ENCODE measurements around the gene TMEM238L. TPM values are rescaled to one million over a fixed set of nuclear protein-coding genes. Genes with fewer than 3 reads are reported as not detected.
"Not testable (repeated sequence)": the region's sequence is repeated elsewhere in the genome, so short reads cannot be mapped to it uniquely, and the experiment has no call there.

TMEM238L gene, protein sequence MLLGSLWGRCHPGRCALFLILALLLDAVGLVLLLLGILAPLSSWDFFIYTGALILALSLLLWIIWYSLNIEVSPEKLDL
- polyA plus RNA-seq: 1 to 10 TPM in 1 of 3 donors, not detected in 2; 2.6 TPM

GRCh38 chr17:10803830-10804475 lies at the start of gene TMEM238L:
Gene TMEM238L, minus strand, starts transcription at chr17:10804099. Its CDS starts 136 bp downstream, at chr17:10803963.
- 80 to 85% (median 82%) methylated on average over 16 of the region's 16 CpGs for WGBS, 3 donors
- H3K27ac ChIP-seq (ENCODE audit: low read depth, low read length): no peak within 1 kb of the TSS

DNA sequence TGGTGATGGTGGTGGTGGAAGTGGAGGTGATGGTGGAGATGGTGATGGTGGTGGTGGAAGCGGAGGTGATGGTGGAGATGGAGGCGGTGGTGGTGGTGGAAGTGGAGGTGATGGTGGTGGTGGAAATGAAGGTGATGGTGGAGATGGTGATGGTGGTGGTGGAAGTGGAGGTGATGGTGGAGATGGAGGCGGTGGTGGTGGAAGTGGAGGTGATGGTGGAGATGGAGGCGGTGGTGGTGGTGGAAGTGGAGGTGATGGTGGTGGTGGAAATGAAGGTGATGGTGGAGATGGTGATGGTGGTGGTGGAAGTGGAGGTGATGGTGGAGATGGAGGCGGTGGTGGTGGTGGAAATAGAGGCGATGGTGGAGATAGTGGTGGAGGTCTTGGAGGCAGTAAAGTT lies 42.7 kb upstream of the TMEM238L start:
- WGBS, 3 donors: 85 to 94% (median 89%) methylated on average over 5 to 6 of the region's 6 CpGs
- not testable (repeated sequence) for H3K27ac ChIP-seq (ENCODE audit: low read depth, low read length)

DNA sequence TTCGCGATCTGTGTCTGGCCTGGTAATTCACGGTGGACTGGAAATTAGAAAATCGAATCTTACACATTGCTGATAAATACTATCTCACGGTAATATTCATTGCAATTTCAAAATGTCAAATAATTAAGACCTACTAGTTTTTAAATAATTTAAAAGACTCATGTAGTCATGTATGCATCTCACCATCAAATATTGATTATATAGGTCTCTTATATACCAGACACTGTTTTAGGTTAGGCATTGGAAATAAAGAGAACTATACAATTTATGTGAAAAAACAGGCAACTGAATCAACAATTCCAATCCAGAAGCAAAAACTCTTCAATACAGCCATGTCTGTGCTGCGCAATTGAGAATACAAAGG lies 41.5 kb upstream of the TMEM238L start:
- no peak overlapping the region for H3K27ac ChIP-seq (ENCODE audit: low read depth, low read length)
- WGBS, 3 donors: 15 to 19% (median 18%) methylated on average over 6 of the region's 6 CpGs

GRCh38 chr17:10844621-10845387 lies 40.9 kb upstream of the TMEM238L start:
- WGBS, 3 donors: 5 to 10% (median 6%) methylated on average over 27 to 28 of the region's 28 CpGs
- H3K27ac ChIP-seq (ENCODE audit: low read depth, low read length): no peak overlapping the region

DNA sequence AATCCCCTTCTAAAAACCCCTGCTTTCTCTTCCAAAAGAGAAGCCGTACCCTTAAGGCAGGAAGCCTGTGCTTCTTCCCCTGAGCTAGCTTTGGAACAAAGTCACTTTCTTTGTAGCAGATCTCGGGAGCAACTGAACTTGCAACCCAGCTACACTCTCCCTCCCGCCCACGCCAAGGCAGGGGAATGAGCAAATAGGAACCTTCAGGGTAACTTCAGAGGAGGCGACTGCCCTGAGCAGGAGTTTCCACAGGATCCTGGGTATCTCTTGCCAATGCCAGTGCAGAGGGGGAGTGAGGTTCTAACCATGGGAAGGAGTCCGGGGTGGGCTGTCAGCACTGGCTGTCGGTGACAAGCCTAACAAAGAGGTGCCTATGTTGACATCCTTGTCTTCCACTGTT lies 39.9 kb upstream of the TMEM238L start:
- H3K27ac ChIP-seq (ENCODE audit: low read depth, low read length): peak overlapping the region; percentile 35
- 47 to 48% (median 47%) methylated on average over 7 of the region's 7 CpGs for WGBS, 3 donors

- no peak overlapping the region for H3K27ac ChIP-seq (ENCODE audit: low read depth, low read length)
- 61 to 76% (median 69%) methylated on average over 4 of the region's 4 CpGs for WGBS, 3 donors
Observed at GRCh38 chr17:10842658-10843057, 38.8 kb upstream of the TMEM238L start.

GRCh38 chr17:10838682-10839081 lies 34.8 kb upstream of the TMEM238L start:
- WGBS, 3 donors: 81 to 94% (median 82%) methylated on average over 5 of the region's 5 CpGs
- H3K27ac ChIP-seq (ENCODE audit: low read depth, low read length): no peak overlapping the region

DNA sequence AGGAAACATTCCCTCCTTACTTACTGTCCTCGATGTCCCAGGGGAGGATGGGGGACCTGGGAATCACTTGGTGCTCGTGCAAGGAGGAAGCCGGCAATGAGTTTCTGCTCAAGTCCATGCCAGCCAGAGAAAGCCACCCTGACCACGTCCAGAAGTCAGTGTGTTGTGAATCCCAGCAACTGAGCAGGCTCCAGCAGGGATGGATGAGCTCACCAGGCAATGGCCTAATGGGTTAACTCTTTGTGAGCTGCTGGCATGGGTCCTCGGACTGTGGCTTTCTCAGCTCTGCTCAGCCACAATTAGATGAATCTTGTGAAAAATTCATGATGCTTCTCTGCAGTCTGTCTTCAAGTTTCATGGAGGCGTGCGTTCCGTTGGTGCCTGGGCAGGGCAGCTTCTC lies 34.0 kb upstream of the TMEM238L start, which contains the start of gene PIRT:
Gene PIRT, minus strand, starts transcription at position 167 of the 400 bp plus-strand sequence. CDS start 12,442 bp downstream, outside the sequence.
- 68 to 82% (median 73%) methylated on average over 8 of the region's 8 CpGs for WGBS, 3 donors
- no peak within 1 kb of the TSS for H3K27ac ChIP-seq (ENCODE audit: low read depth, low read length)

GRCh38 chr17:10836966-10837590 lies 33.2 kb upstream of the TMEM238L start:
- no peak overlapping the region for H3K27ac ChIP-seq (ENCODE audit: low read depth, low read length)
- WGBS, 3 donors: 29 to 75% (median 73%) methylated on average over 15 of the region's 15 CpGs

- WGBS, 3 donors: 86 to 91% (median 89%) methylated on average over 7 of the region's 7 CpGs
- no peak overlapping the region for H3K27ac ChIP-seq (ENCODE audit: low read depth, low read length)
Observed at GRCh38 chr17:10836145-10836544, 32.2 kb upstream of the TMEM238L start.

DNA sequence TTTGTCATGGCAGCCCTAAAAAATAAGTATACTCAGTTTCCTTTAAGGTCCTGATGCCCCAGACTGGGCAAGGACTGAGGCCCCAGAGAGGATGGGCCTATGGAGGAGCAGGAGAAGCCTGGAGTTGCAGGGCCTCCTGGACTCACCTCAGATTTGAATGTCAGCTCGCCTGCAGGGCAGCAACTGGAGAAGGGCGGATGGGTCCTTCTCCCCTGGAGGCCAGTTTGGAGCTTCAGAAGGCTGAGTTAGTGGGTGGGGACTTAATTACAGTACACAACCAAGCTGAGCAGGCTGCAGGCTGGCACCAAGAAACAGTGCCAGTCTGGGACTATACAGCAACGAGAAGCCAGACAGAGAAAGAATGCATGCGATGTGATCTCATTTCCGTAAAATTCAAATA lies 27.8 kb upstream of the TMEM238L start:
- 90 to 96% (median 93%) methylated on average over 5 of the region's 5 CpGs for WGBS, 3 donors

DNA sequence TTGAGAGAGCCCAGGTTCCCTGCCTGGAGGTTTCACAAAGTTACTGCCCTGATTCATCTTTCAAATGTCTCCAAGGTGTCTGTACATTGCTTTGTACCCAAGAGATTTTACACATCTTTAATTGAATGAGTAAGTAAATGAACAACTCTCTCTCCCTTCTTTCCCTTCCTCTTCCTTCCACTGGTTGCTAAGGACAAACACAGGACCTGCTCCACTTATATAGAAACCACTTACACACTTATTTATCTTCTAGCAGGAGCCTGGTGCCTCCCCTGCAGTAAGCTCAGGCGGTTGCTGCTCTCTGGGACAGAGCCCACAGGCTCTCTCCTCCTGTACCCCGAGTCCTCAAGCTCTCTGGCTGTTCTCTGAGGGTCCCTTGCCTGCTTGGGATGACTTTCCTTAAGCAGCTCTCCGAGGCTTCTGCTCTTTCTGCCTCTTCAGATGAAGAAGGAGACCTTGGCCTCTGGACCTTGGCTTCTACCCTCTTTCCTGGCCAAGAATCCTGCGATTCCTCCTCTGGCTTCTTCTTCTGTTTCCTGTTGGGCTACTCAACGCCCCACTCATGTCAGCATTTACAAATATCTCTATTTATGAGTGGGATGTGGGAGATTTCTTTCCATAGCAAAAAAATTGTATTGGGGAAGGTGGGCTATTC lies 24.1 kb upstream of the TMEM238L start:
- no peak overlapping the region for H3K27ac ChIP-seq (ENCODE audit: low read depth, low read length)
- WGBS, 3 donors: 63 to 75% (median 65%) methylated on average over 5 of the region's 5 CpGs

More for the DNA sequence above, 27.8 kb upstream of the TMEM238L start:
- H3K27ac ChIP-seq (ENCODE audit: low read depth, low read length): no peak overlapping the region

GRCh38 chr17:10824874-10825273 lies 21.0 kb upstream of the TMEM238L start:
- WGBS, 3 donors: 81 to 84% (median 82%) methylated on average over 7 of the region's 7 CpGs
- no peak overlapping the region for H3K27ac ChIP-seq (ENCODE audit: low read depth, low read length)

- H3K27ac ChIP-seq (ENCODE audit: low read depth, low read length): no peak overlapping the region
Observed at GRCh38 chr17:10821770-10822169, 17.9 kb upstream of the TMEM238L start.

DNA sequence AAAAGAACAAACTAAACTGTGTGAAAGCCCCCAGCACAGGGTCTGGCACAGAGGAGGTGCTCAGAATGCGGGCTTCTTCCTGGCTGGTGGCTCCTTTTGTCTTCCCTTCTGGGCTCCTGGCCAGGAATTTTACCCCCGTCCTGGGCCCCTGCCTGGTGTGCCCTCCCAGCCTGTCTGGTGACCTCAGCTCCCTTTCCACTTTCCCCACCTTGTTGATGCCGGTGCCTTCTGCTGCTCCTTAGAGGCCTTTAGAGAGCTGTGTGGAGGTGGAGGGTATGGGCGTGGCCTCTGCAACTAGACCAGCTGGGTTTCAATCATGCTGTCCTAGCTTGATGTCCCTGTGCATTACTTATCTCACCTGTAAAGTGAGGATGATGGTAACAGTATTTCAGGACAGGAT lies 17.2 kb upstream of the TMEM238L start:
- 53 to 69% (median 56%) methylated on average over 4 of the region's 4 CpGs for whole genome bisulfite sequencing, 3 donors
- H3K27ac ChIP-seq (ENCODE audit: low read depth, low read length): no peak overlapping the region

DNA sequence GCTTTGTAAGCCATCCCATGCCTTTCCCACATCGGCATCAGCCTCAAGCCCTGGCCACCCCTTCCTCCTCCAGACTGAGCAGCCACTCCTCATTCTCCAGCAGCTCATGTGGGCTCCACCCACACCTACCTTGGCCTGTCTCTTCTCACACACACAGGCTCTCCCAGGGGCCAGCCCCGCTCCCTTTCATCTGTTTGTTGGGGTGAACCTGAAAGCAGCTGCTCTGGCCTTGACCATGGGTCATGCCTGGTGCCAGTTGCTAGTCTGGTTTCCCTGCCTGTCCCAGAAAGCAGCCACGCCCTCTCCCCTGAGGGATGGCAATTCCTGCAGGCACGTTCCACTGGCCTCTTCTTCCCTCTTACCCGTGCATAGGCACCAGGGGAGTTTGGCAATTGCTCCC lies 11.4 kb upstream of the TMEM238L start:
- 70 to 75% (median 75%) methylated on average over 5 of the region's 5 CpGs for WGBS, 3 donors
- no peak overlapping the region for H3K27ac ChIP-seq (ENCODE audit: low read depth, low read length)

- H3K27ac ChIP-seq (ENCODE audit: low read depth, low read length): no peak overlapping the region
- WGBS, 3 donors: 57 to 67% (median 65%) methylated on average over 1 of the region's 1 CpG
Observed at GRCh38 chr17:10814075-10814474, 10.2 kb upstream of the TMEM238L start.

DNA sequence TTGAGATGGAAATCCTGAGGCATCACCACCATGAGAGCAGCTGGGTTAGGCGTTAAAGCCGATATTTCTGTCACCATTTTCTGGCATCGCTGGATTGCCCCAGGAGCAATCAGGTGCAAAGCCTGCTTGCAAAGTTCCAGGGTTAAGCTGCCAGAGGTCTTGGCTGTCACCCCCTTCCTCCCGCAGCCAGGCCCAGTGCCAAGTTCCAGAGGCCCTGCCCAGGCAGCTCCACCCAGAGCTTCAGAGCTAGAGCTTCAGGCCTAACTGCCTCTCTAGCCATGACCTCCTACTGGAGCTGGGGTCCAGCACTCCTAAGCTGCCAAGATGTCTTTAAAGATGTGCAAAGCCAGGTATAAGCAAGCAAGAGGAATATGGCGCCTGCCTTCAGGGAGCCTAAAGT lies 8.8 kb upstream of the TMEM238L start:
- H3K27ac ChIP-seq (ENCODE audit: low read depth, low read length): no peak overlapping the region
- 55 to 64% (median 64%) methylated on average over 5 of the region's 5 CpGs for WGBS, 3 donors

- 95 to 98% (median 95%) methylated on average over 4 of the region's 4 CpGs for WGBS, 3 donors
Observed at GRCh38 chr17:10809605-10810004, 5.7 kb upstream of the TMEM238L start.

More at GRCh38 chr17:10809605-10810004, 5.7 kb upstream of the TMEM238L start:
- no peak overlapping the region for H3K27ac ChIP-seq (ENCODE audit: low read depth, low read length)
